ENCODE results near the gene NGDN. TPM values are rescaled to one million over a fixed set of nuclear protein-coding genes. Genes with fewer than 3 reads are reported as not detected.
A peak's percentile ranks its signal among the peaks of the same experiment; 100 is the strongest.

NGDN gene
- total RNA-seq, 1 donor from 2014 or later, result 48.6 TPM

GRCh38 chr14:23446291-23446851 is 23.1 kb upstream of the NGDN start:
- DNase-seq (ENCODE audit: low spot score, unreplicated experiment), result no peak
- TF ChIP-seq CTCF (IDR thresholded peaks at IDR 0.05; ENCODE audit: unreplicated experiment), result no peak
- H3K9me3 Mint-ChIP-seq (ENCODE audit: low read depth), result no peaks in the 10 kb centered on the region
- H3K4me1 Mint-ChIP-seq (ENCODE audit: low read depth), result peaks cover 10% of the 10 kb centered on the region
- H3K36me3 Mint-ChIP-seq (ENCODE audit: insufficient read depth), result no peaks in the 10 kb centered on the region
- peaks cover 11% of the 10 kb centered on the region for H3K27me3 Mint-ChIP-seq
- H3K4me3 Mint-ChIP-seq (ENCODE audit: low read depth), result no peak overlapping the region
- no peak overlapping the region for H3K27ac Mint-ChIP-seq

DNA sequence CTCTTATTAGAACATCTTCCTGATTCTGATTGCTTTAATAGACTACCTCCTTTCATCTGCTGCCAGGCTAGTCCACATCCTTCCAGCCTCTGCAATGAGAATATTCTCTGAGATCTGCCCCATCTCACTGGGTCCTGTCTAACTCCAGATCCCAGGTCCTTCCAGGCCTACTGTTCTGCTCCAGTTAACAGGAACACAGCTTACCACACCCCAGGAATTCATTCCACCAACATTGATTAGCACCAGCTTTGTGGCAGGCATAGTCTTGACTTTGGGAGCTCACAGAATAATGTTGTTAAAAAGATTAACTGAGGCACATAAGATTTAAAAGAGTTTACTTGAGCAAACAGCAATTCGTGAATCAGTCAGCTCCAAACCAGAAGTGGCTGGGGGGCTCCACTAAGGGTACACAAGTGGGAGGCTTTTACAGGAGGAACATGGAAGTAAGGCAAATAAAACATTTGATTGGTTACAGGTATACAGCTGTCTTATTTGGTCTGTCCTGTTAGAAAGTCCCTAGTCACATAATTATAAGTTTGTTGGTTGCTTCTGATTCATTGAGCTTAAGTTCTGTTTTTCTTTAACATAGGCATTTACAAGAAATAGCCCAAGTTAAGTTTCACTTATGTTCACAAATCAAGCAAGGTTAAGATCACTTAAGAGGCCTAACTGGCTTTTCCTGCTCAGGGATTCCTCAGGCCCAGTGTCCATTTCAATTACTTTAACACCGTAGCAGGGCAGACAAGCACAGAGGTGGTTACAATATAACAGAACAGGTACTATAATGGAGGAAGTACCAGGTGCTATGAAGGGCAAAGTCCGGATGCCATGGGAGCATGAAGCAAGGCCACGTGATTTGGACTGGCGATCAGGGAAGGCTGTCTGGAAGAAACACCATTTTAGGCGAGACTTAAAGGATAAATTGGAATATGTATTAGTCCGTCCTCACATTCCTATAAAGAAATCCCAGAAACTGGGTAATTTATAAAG is 21.8 kb upstream of the NGDN start:
- H3K27ac Mint-ChIP-seq, result peak overlapping the region; percentile 30

GRCh38 chr14:23449314-23449713 is 20.2 kb upstream of the NGDN start:
- Mint-ChIP-seq H3K9me3 (ENCODE audit: low read depth) (no peaks in the 10 kb centered on the region), H3K4me3 (ENCODE audit: low read depth) (no peak overlapping the region), H3K4me1 (ENCODE audit: low read depth) (peaks cover 10% of the 10 kb centered on the region), H3K27me3 (peaks cover 11% of the 10 kb centered on the region), H3K36me3 (ENCODE audit: insufficient read depth) (no peaks in the 10 kb centered on the region), H3K27ac (no peak overlapping the region)
- TF ChIP-seq CTCF (IDR thresholded peaks at IDR 0.05; ENCODE audit: unreplicated experiment), result no peak
- no peak for DNase-seq (ENCODE audit: low spot score, unreplicated experiment)

More for the DNA sequence above, 21.8 kb upstream of the NGDN start:
- TF ChIP-seq CTCF (IDR thresholded peaks at IDR 0.05; ENCODE audit: unreplicated experiment), result no peak
- Mint-ChIP-seq H3K4me3 (ENCODE audit: low read depth) (no peak overlapping the region), H3K27me3 (peaks cover 11% of the 10 kb centered on the region), H3K4me1 (ENCODE audit: low read depth) (peaks cover 10% of the 10 kb centered on the region), H3K9me3 (ENCODE audit: low read depth) (no peaks in the 10 kb centered on the region), H3K36me3 (ENCODE audit: insufficient read depth) (no peaks in the 10 kb centered on the region)
- DNase-seq (ENCODE audit: low spot score, unreplicated experiment), result no peak

- no peak for DNase-seq (ENCODE audit: low spot score, unreplicated experiment)
- no peak overlapping the region for H3K27ac Mint-ChIP-seq
- no peak for TF ChIP-seq CTCF (IDR thresholded peaks at IDR 0.05; ENCODE audit: unreplicated experiment)
- no peak overlapping the region for H3K4me3 Mint-ChIP-seq (ENCODE audit: low read depth)
- H3K36me3 Mint-ChIP-seq (ENCODE audit: insufficient read depth), result no peaks in the 10 kb centered on the region
- H3K4me1 Mint-ChIP-seq (ENCODE audit: low read depth), result peaks cover 10% of the 10 kb centered on the region
- no peaks in the 10 kb centered on the region for H3K9me3 Mint-ChIP-seq (ENCODE audit: low read depth)
- H3K27me3 Mint-ChIP-seq, result peaks cover 11% of the 10 kb centered on the region
Measured at GRCh38 chr14:23450379-23450778, 19.1 kb upstream of the NGDN start.

- H3K27ac Mint-ChIP-seq, result no peak overlapping the region
- no peaks in the 10 kb centered on the region for H3K36me3 Mint-ChIP-seq (ENCODE audit: insufficient read depth)
- no peak for DNase-seq (ENCODE audit: low spot score, unreplicated experiment)
- H3K4me1 Mint-ChIP-seq (ENCODE audit: low read depth), result peaks cover 9% of the 10 kb centered on the region
- peaks cover 11% of the 10 kb centered on the region for H3K27me3 Mint-ChIP-seq
- no peaks in the 10 kb centered on the region for H3K9me3 Mint-ChIP-seq (ENCODE audit: low read depth)
- TF ChIP-seq CTCF (IDR thresholded peaks at IDR 0.05; ENCODE audit: unreplicated experiment), result no peak
- no peak overlapping the region for H3K4me3 Mint-ChIP-seq (ENCODE audit: low read depth)
Measured at GRCh38 chr14:23452237-23452636, 17.3 kb upstream of the NGDN start.
